GM12878 (cell line): ENCODE measurements around the gene GIMAP8. TPM values are rescaled to one million over a fixed set of nuclear protein-coding genes. Genes with fewer than 3 reads are reported as not detected.
A peak's percentile ranks its signal among the peaks of the same experiment; 100 is the strongest.

Experiments used
- CBFB ChIP-seq: IDR thresholded peaks from 2 replicates; pipeline ENCODE4 v1.6.1; 2016; ENCODE audit warnings: antibody characterized with exemption, low read depth
- CHD4 ChIP-seq: fragments of 200-600 bp; sonication (generic); IDR thresholded peaks from 2 replicates; pipeline ENCODE4 v1.6.1; 2016; ENCODE audit warnings: mild to moderate bottlenecking
- CREM ChIP-seq: IDR thresholded peaks from 2 replicates; pipeline ENCODE4 v1.6.1; 2014; ENCODE audit warnings: antibody characterized with exemption, low read depth
- E4F1 ChIP-seq: fragments of 450-650 bp; IDR thresholded peaks from 2 replicates; pipeline ENCODE4 v1.6.1; 2018; ENCODE audit warnings: borderline replicate concordance, mild to moderate bottlenecking; ENCODE audit not compliant: partially characterized antibody
- EP300 ChIP-seq, 2 experiments: fragments of 150-350 bp in 1 of 2; IDR thresholded peaks; 2 replicates each; pipeline ENCODE4 v1.6.1; 2011 to 2012; ENCODE audit warnings: low read depth in 2 of 2, low read length in 2 of 2, borderline replicate concordance in 1 of 2, improper control_type of control experiment in 1 of 2, inconsistent platforms in 1 of 2; ENCODE audit not compliant: control insufficient read depth in 1 of 2
- IRF5 ChIP-seq: fragments of 450-650 bp; IDR thresholded peaks from 2 replicates; pipeline ENCODE4 v1.6.1; 2017; ENCODE audit warnings: borderline replicate concordance
- MTA2 ChIP-seq: fragments of 450-650 bp; IDR thresholded peaks from 2 replicates; pipeline ENCODE4 v1.6.1; 2016; ENCODE audit warnings: low read depth, mild to moderate bottlenecking, moderate library complexity
- MTA3 ChIP-seq: IDR thresholded peaks from 2 replicates; pipeline ENCODE4 v1.6.1; 2012; ENCODE audit warnings: low read length, inconsistent platforms, borderline replicate concordance
- NFYB ChIP-seq: IDR thresholded peaks from 2 replicates; pipeline ENCODE4 v1.6.1; 2011; ENCODE audit warnings: low read depth, mild to moderate bottlenecking, low read length, improper control_type of control experiment, moderate library complexity; ENCODE audit not compliant: insufficient read depth
- NR2C2 ChIP-seq: IDR thresholded peaks from 2 replicates; pipeline ENCODE4 v1.6.1; 2011; ENCODE audit warnings: borderline replicate concordance, low read depth; ENCODE audit not compliant: control insufficient read depth, insufficient read length
- POLR2A ChIP-seq: IDR thresholded peaks from 2 replicates; pipeline ENCODE4 v1.6.1; 2011; ENCODE audit warnings: low read depth, mild to moderate bottlenecking, low read length
- POLR2AphosphoS2 ChIP-seq: IDR thresholded peaks from 2 replicates; pipeline ENCODE4 v1.6.1; 2011; ENCODE audit warnings: low read depth, mild to moderate bottlenecking, low read length, improper control_type of control experiment, moderate library complexity
- RELA ChIP-seq: fragments of 450-650 bp; IDR thresholded peaks from 2 replicates; pipeline ENCODE4 v1.8.0; 2014; ENCODE audit warnings: borderline replicate concordance; ENCODE audit not compliant: partially characterized antibody
- RFX5 ChIP-seq: IDR thresholded peaks from 2 replicates; pipeline ENCODE4 v1.6.1; 2011; ENCODE audit warnings: low read depth, low read length, improper control_type of control experiment
- SMARCA5 ChIP-seq: fragments of 450-650 bp; IDR thresholded peaks from 2 replicates; pipeline ENCODE4 v1.6.1; 2017; ENCODE audit warnings: mild to moderate bottlenecking
- TAF1 ChIP-seq: IDR thresholded peaks from 2 replicates; pipeline ENCODE4 v1.6.1; 2011; ENCODE audit warnings: mild to moderate bottlenecking, low read depth, low read length, borderline replicate concordance
- YBX1 ChIP-seq: fragments of 450-650 bp; IDR thresholded peaks from 2 replicates; pipeline ENCODE4 v1.6.1; 2016; ENCODE audit warnings: antibody characterized with exemption
- YY1 ChIP-seq: IDR thresholded peaks from 2 replicates; pipeline ENCODE4 v1.6.1; 2011; ENCODE audit warnings: low read depth, mild to moderate bottlenecking, low read length
- ZBED1 ChIP-seq: IDR thresholded peaks from 2 replicates; pipeline ENCODE4 v1.6.1; 2016; ENCODE audit warnings: borderline replicate concordance
- ZBTB33 ChIP-seq: fragments of 450-650 bp; IDR thresholded peaks from 2 replicates; pipeline ENCODE4 v1.6.1; 2017; ENCODE audit warnings: mild to moderate bottlenecking
- ZNF207 ChIP-seq: fragments of 450-650 bp; IDR thresholded peaks from 2 replicates; pipeline ENCODE4 v1.6.1; 2014; ENCODE audit warnings: antibody characterized with exemption, mild to moderate bottlenecking, borderline replicate concordance
- ZNF274 ChIP-seq: IDR thresholded peaks from one replicate; pipeline ENCODE4 v1.8.0; 2011; ENCODE audit not compliant: insufficient read length, insufficient read depth
- ZNF622 ChIP-seq: fragments of 450-650 bp; IDR thresholded peaks from 2 replicates; pipeline ENCODE4 v1.6.1; 2017; ENCODE audit warnings: mild to moderate bottlenecking, inconsistent platforms
- polyA plus RNA-seq, 11 experiments: library from polyadenylated mRNA; depleted of rRNA in 4 of 11; unstranded in 6 of 11; stranded (reverse) in 5 of 11; fragments of >200 nt; fragmentation: Nextera tagmentation in 4 of 11; fragmentation: Illumina TruSeq in 1 of 11; extraction: Ambion mirVana in 4 of 11; extraction: Trizol in 1 of 11; gene quantifications; 1 replicate in 1 of 11; 2 replicates in 10 of 11; pipeline versions ENCODE4 v1.2.1 to v1.2.3, GENCODE V29; 2011 to 2016; ENCODE audit warnings: inconsistent platforms in 2 of 11, missing spikeins in 2 of 11, low read depth in 1 of 11
- total RNA-seq, 4 experiments: library from RNA; depleted of rRNA in 3 of 4; stranded (reverse); fragments of >200 nt in 3 of 4; fragmentation: Illumina TruSeq in 1 of 4; extraction: Trizol in 1 of 4; gene quantifications; 2 replicates each; pipeline versions ENCODE4 v1.2.1 to v1.2.3, GENCODE V29; 2013 to 2021
- TF ChIP-seq, protein P1 (sequence below): fragments of 450-650 bp; IDR thresholded peaks from 2 replicates; pipeline ENCODE4 v1.6.1; 2017; ENCODE audit warnings: low read depth, mild to moderate bottlenecking, moderate library complexity

The GIMAP8 gene
- total and polyA plus RNA-seq, 10 of the 15 experiments (the other 5 are each of a cell fraction or from before 2014, with no cell fraction given), result 0.66 to 9.7 (median 4.7) TPM

DNA sequence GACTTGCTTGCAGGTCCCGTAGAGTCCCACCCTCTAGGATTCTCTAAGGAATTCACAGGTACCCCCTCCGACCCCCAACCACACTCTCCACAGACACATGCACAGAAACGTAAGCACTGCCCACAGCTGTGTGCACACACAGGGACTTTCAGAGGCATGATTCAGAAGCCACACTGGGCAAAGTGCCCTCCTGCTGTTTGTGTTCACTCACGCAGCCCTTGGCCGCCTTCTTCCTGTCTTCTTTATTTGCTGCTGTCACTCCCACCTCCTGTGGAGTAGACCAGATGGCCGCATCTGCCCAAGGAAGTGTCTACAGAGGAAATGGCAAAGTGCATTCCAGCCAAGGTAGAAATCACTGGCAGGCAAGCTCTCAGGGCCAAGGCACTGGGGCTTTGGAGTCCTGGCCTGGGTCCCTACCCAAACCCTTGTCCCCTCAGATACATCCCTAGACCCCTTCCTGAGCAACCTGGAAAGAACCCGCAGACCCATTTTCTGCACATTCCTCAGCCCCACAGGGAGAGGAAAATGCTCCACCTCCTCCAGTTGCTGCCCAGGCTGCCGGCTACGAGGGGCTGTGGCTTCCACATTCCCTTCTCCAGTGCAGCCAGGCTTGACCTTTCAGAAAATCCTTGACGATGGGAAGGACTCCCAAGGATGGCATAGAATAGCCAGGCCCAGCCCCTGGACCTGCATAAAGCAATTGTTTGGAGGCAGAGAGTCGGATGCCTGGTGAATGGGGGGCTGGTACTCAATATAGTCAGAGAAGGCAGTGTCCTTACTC lies 21.6 kb upstream of the GIMAP8 start (continued):
- TF ChIP-seq CREM (no peak), RELA (no peak), IRF5 (no peak), MTA3 (no peak), RFX5 (no peak), NFYB (no peak), ZBED1 (no peak), EP300 (IDR thresholded peaks at IDR 0.05; ENCODE audit: borderline replicate concordance in 1 of 2, control insufficient read depth in 1 of 2, low read depth in 2 of 2, low read length in 2 of 2) (peak in 1 of 2 experiments; percentile 37; a peak in 1 of 4 replicates), CBFB (no peak), ZBTB33 (no peak), MTA2 (peak; percentile 40; the same call in 1 of the 2 replicates), CHD4 (no peak), ZNF622 (no peak), ZNF207 (no peak), TAF1 (no peak), NR2C2 (no peak), YY1 (no peak), POLR2A (no peak), ZNF274 (no peak), YBX1 (no peak), POLR2AphosphoS2 (no peak), E4F1 (no peak), SMARCA5 (no peak)
- TF ChIP-seq, protein P1, sequence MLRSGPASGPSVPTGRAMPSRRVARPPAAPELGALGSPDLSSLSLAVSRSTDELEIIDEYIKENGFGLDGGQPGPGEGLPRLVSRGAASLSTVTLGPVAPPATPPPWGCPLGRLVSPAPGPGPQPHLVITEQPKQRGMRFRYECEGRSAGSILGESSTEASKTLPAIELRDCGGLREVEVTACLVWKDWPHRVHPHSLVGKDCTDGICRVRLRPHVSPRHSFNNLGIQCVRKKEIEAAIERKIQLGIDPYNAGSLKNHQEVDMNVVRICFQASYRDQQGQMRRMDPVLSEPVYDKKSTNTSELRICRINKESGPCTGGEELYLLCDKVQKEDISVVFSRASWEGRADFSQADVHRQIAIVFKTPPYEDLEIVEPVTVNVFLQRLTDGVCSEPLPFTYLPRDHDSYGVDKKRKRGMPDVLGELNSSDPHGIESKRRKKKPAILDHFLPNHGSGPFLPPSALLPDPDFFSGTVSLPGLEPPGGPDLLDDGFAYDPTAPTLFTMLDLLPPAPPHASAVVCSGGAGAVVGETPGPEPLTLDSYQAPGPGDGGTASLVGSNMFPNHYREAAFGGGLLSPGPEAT, result peak; percentile 71; the same call in 1 of the 2 replicates
